Vagina (tissue), 2 donors: ENCODE data around the gene JAKMIP1. TPM values are rescaled to one million over a fixed set of nuclear protein-coding genes. Genes with fewer than 3 reads are reported as not detected.

Experiments
- DNase-seq, 2 donors: peaks; one replicate each; pipeline ENCODE4 v3.0.0-alpha.2; 2017; ENCODE audit errors: extremely low spot score in 2 of 2
- H3K27ac ChIP-seq: fragments of 200-600 bp; sonication (generic); one replicate; pipeline ENCODE4 v1.5.1; 2019
- H3K27me3 ChIP-seq: fragments of 200-600 bp; sonication (generic); one replicate; pipeline ENCODE4 v1.5.1; 2019
- H3K36me3 ChIP-seq, 2 donors: fragments of 200-600 bp; sonication (generic); one replicate each; pipeline ENCODE4 v1.5.1; 2017 to 2019
- H3K4me1 ChIP-seq: fragments of 200-600 bp; sonication (generic); one replicate; pipeline ENCODE4 v1.5.1; 2019
- H3K4me3 ChIP-seq, 2 donors: fragments of 200-600 bp; sonication (generic); 1 replicate in 1 of 2; 2 replicates in 1 of 2; pipeline ENCODE4 v1.5.1; 2016 to 2019
- H3K9me3 ChIP-seq: fragments of 200-600 bp; sonication (generic); one replicate; pipeline ENCODE4 v1.5.1; 2019
- POLR2A ChIP-seq, 2 donors: fragments of 450-650 bp; IDR thresholded peaks; one replicate each; pipeline ENCODE4 v1.6.1; 2017; ENCODE audit warnings: antibody characterized with exemption in 2 of 2, mild to moderate bottlenecking in 2 of 2, moderate library complexity in 2 of 2
- POLR2AphosphoS5 ChIP-seq, 2 donors: sonication (generic); formaldehyde crosslinking; IDR thresholded peaks; one replicate each; pipeline ENCODE4 v1.9.0; 2017; ENCODE audit warnings: antibody characterized with exemption in 2 of 2, mild to moderate bottlenecking in 2 of 2, low read depth in 1 of 2; ENCODE audit not compliant: insufficient read depth in 1 of 2
- intact Hi-C: fragments of 100-400 bp; cut with DNase I; formaldehyde crosslinking; loops from one replicate; pipeline ENCODE4 v1.15.1; 2023
- total RNA-seq: library from RNA; depleted of rRNA; stranded (reverse); fragments of >200 nt; gene quantifications from one replicate; pipeline ENCODE4 v1.2.3, GENCODE V29; 2016
- TF ChIP-seq, protein P1 (sequence below), 3 experiments: fragments of 450-650 bp in 2 of 3; fragments of 200-600 bp in 1 of 3; sonication (generic) in 1 of 3; IDR thresholded peaks; one replicate each; pipeline ENCODE4 v1.5.1; 2017 to 2019; ENCODE audit warnings: antibody characterized with exemption in 3 of 3, mild to moderate bottlenecking in 2 of 3, moderate library complexity in 2 of 3

The JAKMIP1 gene
- total RNA-seq, 1 donor from 2014 or later, result 5.2 TPM

DNA sequence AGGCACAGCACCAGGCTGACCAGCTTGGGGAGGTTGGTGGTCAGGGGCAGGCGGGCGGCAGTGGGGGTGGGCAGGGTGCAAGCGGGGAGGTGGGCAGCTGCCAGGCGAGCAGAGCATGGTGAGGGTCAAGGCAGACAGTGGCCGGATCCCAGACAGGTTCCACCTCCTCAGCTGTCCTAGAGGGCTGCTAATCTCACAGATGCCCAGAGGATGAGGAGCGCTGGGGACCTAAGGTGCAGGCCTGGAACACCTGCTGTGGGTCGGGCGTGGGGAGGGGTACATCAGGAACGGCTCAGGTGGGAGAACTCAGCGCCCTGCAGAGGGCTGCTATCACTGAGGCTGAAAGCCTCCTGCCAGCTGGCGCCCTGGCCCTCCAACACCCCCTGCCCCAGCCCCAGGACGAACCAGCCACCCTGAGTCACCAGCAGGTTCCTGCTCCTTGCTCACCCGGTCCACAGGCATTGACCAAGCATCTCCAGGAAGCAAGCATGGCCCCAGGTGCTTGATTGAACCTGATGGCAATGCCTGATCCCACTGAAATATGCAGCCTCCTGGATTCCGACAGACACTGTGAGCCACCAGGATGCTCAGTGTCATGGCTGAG lies 153.7 kb downstream of the JAKMIP1 start:
- no peak overlapping the region for H3K27ac ChIP-seq
- DNase-seq, result no peak
- TF ChIP-seq POLR2A (IDR thresholded peaks at IDR 0.05) (no peak), POLR2AphosphoS5 (IDR thresholded peaks at IDR 0.05; ENCODE audit: insufficient read depth in 1 of 2, low read depth in 1 of 2) (no peak)
- TF ChIP-seq, protein P1, sequence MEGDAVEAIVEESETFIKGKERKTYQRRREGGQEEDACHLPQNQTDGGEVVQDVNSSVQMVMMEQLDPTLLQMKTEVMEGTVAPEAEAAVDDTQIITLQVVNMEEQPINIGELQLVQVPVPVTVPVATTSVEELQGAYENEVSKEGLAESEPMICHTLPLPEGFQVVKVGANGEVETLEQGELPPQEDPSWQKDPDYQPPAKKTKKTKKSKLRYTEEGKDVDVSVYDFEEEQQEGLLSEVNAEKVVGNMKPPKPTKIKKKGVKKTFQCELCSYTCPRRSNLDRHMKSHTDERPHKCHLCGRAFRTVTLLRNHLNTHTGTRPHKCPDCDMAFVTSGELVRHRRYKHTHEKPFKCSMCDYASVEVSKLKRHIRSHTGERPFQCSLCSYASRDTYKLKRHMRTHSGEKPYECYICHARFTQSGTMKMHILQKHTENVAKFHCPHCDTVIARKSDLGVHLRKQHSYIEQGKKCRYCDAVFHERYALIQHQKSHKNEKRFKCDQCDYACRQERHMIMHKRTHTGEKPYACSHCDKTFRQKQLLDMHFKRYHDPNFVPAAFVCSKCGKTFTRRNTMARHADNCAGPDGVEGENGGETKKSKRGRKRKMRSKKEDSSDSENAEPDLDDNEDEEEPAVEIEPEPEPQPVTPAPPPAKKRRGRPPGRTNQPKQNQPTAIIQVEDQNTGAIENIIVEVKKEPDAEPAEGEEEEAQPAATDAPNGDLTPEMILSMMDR (IDR thresholded peaks at IDR 0.05), result no peak
- intact Hi-C loops, result no loop called here
- no peaks in the 10 kb centered on the region for H3K27me3 ChIP-seq
- no peaks in the 10 kb centered on the region for H3K36me3 ChIP-seq
- H3K4me1 ChIP-seq, result no peaks in the 10 kb centered on the region
- no peak overlapping the region for H3K4me3 ChIP-seq
- H3K9me3 ChIP-seq, result no peaks in the 10 kb centered on the region

DNA sequence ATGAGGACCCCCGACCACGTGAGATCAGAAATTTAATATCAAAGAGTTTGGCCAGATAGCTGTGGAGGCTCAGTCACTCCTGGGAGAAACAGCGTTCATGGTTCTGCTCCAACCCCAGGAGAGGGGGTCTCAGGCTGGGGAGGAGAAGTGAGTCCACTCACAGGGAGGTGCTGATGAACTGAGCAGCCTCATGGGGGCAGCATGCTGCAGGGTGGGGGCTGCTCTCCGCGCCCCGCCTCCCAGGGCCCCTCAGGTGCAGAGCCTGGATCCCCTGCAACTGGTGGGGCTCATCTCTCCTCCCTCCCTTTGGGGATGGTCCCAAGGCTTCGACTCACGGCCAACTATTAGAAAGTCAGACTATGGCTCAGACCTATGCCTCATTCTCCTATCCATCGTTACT lies 155.5 kb downstream of the JAKMIP1 start:
- no peak for DNase-seq
- H3K36me3 ChIP-seq, result no peaks in the 10 kb centered on the region
- no peak overlapping the region for H3K27ac ChIP-seq
- TF ChIP-seq, protein P1 (IDR thresholded peaks at IDR 0.05), result no peak
- no peak for TF ChIP-seq POLR2A (IDR thresholded peaks at IDR 0.05)
- TF ChIP-seq POLR2AphosphoS5 (IDR thresholded peaks at IDR 0.05; ENCODE audit: insufficient read depth in 1 of 2, low read depth in 1 of 2), result no peak
- intact Hi-C loops, result no loop called here
- no peaks in the 10 kb centered on the region for H3K9me3 ChIP-seq
- H3K27me3 ChIP-seq, result no peaks in the 10 kb centered on the region
- H3K4me3 ChIP-seq, result no peak overlapping the region
- no peaks in the 10 kb centered on the region for H3K4me1 ChIP-seq

DNA sequence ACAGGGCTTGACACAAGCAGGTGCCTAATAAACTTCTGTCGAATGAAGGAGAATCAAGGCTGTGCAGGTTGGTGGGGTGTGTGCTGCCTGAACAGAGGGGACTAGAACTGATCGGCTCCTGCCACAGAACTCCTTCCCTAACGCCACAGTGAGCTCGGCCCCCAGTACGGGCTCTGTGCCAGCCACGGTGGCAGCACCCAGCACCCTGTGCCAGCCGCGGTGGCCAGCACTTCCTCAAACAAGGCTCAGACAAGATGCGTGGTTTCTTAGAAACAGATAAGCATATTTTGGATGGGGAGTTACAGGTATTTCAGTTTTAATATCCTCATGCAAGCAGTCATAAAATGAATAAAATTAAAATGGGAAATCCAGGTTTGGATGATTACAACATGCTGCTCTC lies 156.1 kb downstream of the JAKMIP1 start:
- intact Hi-C loops, result no loop called here
- TF ChIP-seq POLR2A (IDR thresholded peaks at IDR 0.05) (no peak), POLR2AphosphoS5 (IDR thresholded peaks at IDR 0.05; ENCODE audit: insufficient read depth in 1 of 2, low read depth in 1 of 2) (no peak)
- TF ChIP-seq, protein P1 (IDR thresholded peaks at IDR 0.05), result no peak
- no peaks in the 10 kb centered on the region for H3K27me3 ChIP-seq

DNA sequence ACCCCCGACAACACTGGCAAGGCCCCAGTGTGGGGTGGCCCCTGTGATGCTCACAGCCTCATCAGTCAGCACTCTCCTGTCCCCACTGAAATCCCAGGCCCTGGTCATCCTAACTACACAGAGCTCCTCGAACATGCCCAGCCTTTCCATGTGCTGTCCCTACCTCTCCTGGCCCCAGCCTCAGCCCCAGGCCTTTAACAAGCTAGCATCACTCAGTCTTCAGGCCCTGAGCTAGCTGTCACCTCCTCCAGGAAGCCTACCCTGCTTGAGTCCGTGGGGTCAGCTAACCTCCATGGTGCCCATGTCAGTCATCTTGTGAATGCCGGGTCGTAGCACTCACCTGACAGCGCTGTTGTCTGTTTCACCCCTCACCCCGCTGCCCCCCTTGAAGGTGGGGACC lies 156.5 kb downstream of the JAKMIP1 start:
- Histone ChIP-seq H3K4me3 (no peak overlapping the region), H3K27ac (no peak overlapping the region), H3K27me3 (no peaks in the 10 kb centered on the region), H3K36me3 (no peaks in the 10 kb centered on the region), H3K4me1 (no peaks in the 10 kb centered on the region), H3K9me3 (no peaks in the 10 kb centered on the region)
- intact Hi-C loops, result no loop called here
- TF ChIP-seq POLR2AphosphoS5 (IDR thresholded peaks at IDR 0.05; ENCODE audit: insufficient read depth in 1 of 2, low read depth in 1 of 2), result no peak
- no peak for TF ChIP-seq POLR2A (IDR thresholded peaks at IDR 0.05)
- TF ChIP-seq, protein P1 (IDR thresholded peaks at IDR 0.05), result no peak
- no peak for DNase-seq

More for the DNA sequence above, 156.1 kb downstream of the JAKMIP1 start:
- Histone ChIP-seq H3K36me3 (no peaks in the 10 kb centered on the region), H3K4me1 (no peaks in the 10 kb centered on the region), H3K4me3 (no peak overlapping the region), H3K27ac (no peak overlapping the region), H3K9me3 (no peaks in the 10 kb centered on the region)
- DNase-seq, result no peak

DNA sequence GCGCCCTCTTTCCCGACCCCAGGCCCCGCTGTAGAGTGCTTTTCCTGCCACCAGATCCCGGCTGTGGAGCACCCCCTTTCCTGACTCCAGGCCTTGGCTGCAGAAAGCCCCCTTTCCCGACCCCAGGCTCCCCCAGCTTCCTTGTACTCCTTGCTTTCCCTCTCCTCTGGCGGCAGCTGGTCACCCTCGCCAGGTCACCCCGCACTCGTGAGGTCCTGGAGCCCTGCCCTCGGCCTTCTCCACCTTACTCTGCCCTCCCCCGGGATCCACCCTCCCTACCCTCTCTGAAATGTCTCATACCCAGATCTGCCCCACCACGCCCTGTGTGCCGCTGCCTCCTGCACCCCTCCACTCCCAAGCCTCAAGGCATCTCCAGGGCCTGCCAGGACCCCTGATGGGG lies 157.2 kb downstream of the JAKMIP1 start:
- DNase-seq, result no peak
- TF ChIP-seq POLR2A (IDR thresholded peaks at IDR 0.05) (no peak), POLR2AphosphoS5 (IDR thresholded peaks at IDR 0.05; ENCODE audit: insufficient read depth in 1 of 2, low read depth in 1 of 2) (no peak)
- TF ChIP-seq, protein P1 (IDR thresholded peaks at IDR 0.05), result no peak
- H3K9me3 ChIP-seq, result no peaks in the 10 kb centered on the region
- H3K27ac ChIP-seq, result no peak overlapping the region
- H3K36me3 ChIP-seq, result no peaks in the 10 kb centered on the region
- no peaks in the 10 kb centered on the region for H3K27me3 ChIP-seq
- intact Hi-C loops, result no loop called here
- no peaks in the 10 kb centered on the region for H3K4me1 ChIP-seq
- no peak overlapping the region for H3K4me3 ChIP-seq
